Measurements from ENCODE around the gene HOXA1.

The HOXA1 gene

GRCh38 chr7:27116031-27116961 lies 20.5 kb upstream of the HOXA1 start:
- DNase-seq = no peak

GRCh38 chr7:27115221-27116026 lies 19.6 kb upstream of the HOXA1 start:
- DNase-seq = no peak

GRCh38 chr7:27114881-27115220 lies 19.1 kb upstream of the HOXA1 start:
- no peak for DNase-seq

- no peak for DNase-seq
These were observed 18.4 kb upstream of the HOXA1 start for GRCh38 chr7:27113991-27114769.

- no peak for DNase-seq
These were observed 17.5 kb upstream of the HOXA1 start for GRCh38 chr7:27112955-27113949.

- no peak for DNase-seq
These were observed 16.6 kb upstream of the HOXA1 start for GRCh38 chr7:27112361-27112760.

- DNase-seq = no peak
These were observed 16.0 kb upstream of the HOXA1 start for GRCh38 chr7:27111751-27112277.

GRCh38 chr7:27111042-27111750 lies 15.4 kb upstream of the HOXA1 start:
- DNase-seq = no peak

- DNase-seq = no peak
These were observed 14.6 kb upstream of the HOXA1 start for GRCh38 chr7:27110186-27111031.

- DNase-seq = no peak
These were observed 13.8 kb upstream of the HOXA1 start for GRCh38 chr7:27109466-27110185.

GRCh38 chr7:27108390-27109127 lies 12.8 kb upstream of the HOXA1 start:
- no peak for DNase-seq

GRCh38 chr7:27107391-27108381 lies 11.9 kb upstream of the HOXA1 start:
- DNase-seq = no peak

GRCh38 chr7:27106901-27107240 lies 11.1 kb upstream of the HOXA1 start:
- DNase-seq = no peak

GRCh38 chr7:27106181-27106900 lies 10.5 kb upstream of the HOXA1 start:
- no peak for DNase-seq

GRCh38 chr7:27105301-27106031 lies 9.7 kb upstream of the HOXA1 start:
- DNase-seq = no peak
